K562 (cell line): ENCODE measurements around the gene SLAMF6. TPM values are rescaled to one million over a fixed set of nuclear protein-coding genes. Genes with fewer than 3 reads are reported as not detected.

ENCODE experiments used
- PTRF ChIP-seq: fragments of 450-650 bp; IDR thresholded peaks from 2 replicates; pipeline ENCODE4 v1.6.1; 2016; ENCODE audit warnings: mild to moderate bottlenecking, missing genetic modification characterization, missing compliant biosample characterization
- TFAM ChIP-seq: fragments of 250-450 bp; sonication (Bioruptor Pico); conservative IDR thresholded peaks from 2 replicates; pipeline ENCODE4 v1.5.0; 2021; ENCODE audit warnings: mild to moderate bottlenecking, moderate library complexity
- ZBTB1 ChIP-seq: sonication (generic); formaldehyde crosslinking; IDR thresholded peaks from 2 replicates; pipeline ENCODE4 v1.8.1; 2023; ENCODE audit warnings: missing genetic modification reagents, low read depth, mild to moderate bottlenecking, borderline replicate concordance
- ZNF124 ChIP-seq: sonication (generic); formaldehyde crosslinking; IDR thresholded peaks from 2 replicates; pipeline ENCODE4 v1.8.1; 2022; ENCODE audit warnings: missing genetic modification reagents
- ZNF354B ChIP-seq: fragments of 250-450 bp; sonication (Bioruptor Pico); IDR thresholded peaks from 2 replicates; pipeline ENCODE4 v1.4.0; 2020
- polyA plus RNA-seq, 8 experiments: library from polyadenylated mRNA; depleted of rRNA in 4 of 8; stranded (reverse) in 5 of 8; unstranded in 3 of 8; fragments of >200 nt; fragmentation: Nextera tagmentation in 2 of 8; fragmentation: Illumina TruSeq in 1 of 8; extraction: Ambion mirVana in 2 of 8; extraction: Trizol in 1 of 8; gene quantifications; 2 replicates each; pipeline versions ENCODE4 v1.2.1 to v1.2.3, GENCODE V29; 2011 to 2014; ENCODE audit warnings: inconsistent platforms in 1 of 8, missing spikeins in 1 of 8
- total RNA-seq, 7 experiments: library from RNA; depleted of rRNA in 6 of 7; stranded (reverse); fragments of >200 nt in 6 of 7; fragmentation: Illumina TruSeq in 2 of 7; extraction: Trizol in 2 of 7; gene quantifications; 2 replicates each; pipeline versions ENCODE4 v1.2.1 to v1.2.3, GENCODE V29; 2011 to 2021; ENCODE audit warnings: low replicate concordance in 1 of 7
- TF ChIP-seq, protein P1 (sequence below): fragments of 200-600 bp; sonication (generic); IDR thresholded peaks from one replicate; pipeline ENCODE4 v1.6.1; 2012; ENCODE audit warnings: mild to moderate bottlenecking, low read depth, low read length, inconsistent platforms

SLAMF6 gene
- total and polyA plus RNA-seq, 9 of the 15 experiments (the other 6 are each of a cell fraction or from before 2014, with no cell fraction given) = 0.56 to 4.8 (median 1.1) TPM

DNA sequence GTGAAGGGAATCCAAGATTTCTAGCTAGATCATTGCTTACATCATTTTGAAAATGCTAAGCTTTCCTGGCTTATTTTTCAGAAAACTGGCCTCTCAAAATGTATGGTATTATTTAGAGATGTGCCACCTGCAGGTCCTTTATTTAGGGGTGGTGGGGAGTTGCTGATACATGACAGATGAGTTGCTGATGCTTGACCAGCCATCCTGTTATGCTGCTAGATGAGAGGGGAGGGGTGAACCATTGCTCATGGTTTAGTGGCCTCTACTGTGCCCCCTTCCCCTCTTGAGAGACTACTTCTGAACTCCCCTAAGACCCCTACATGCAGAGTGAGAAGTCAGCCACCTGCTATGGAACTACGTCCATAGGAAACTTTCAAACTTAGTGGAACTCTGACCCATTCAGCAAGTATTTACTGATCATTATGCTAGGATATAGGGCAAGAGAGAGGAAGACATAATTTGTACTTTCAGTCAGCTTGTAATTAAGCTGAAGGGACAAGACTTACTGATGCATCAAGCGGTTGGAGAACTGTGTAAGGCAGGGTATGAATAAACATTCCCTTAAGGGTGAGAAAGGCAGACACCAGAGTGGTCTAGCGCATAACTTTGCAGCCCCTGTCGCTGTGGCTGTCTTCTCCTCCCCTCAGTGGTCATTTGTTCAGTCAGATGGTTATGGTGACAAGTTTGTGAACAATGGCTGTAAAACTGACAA lies 34.6 kb downstream of the SLAMF6 start (continued):
- TF ChIP-seq, protein P1, sequence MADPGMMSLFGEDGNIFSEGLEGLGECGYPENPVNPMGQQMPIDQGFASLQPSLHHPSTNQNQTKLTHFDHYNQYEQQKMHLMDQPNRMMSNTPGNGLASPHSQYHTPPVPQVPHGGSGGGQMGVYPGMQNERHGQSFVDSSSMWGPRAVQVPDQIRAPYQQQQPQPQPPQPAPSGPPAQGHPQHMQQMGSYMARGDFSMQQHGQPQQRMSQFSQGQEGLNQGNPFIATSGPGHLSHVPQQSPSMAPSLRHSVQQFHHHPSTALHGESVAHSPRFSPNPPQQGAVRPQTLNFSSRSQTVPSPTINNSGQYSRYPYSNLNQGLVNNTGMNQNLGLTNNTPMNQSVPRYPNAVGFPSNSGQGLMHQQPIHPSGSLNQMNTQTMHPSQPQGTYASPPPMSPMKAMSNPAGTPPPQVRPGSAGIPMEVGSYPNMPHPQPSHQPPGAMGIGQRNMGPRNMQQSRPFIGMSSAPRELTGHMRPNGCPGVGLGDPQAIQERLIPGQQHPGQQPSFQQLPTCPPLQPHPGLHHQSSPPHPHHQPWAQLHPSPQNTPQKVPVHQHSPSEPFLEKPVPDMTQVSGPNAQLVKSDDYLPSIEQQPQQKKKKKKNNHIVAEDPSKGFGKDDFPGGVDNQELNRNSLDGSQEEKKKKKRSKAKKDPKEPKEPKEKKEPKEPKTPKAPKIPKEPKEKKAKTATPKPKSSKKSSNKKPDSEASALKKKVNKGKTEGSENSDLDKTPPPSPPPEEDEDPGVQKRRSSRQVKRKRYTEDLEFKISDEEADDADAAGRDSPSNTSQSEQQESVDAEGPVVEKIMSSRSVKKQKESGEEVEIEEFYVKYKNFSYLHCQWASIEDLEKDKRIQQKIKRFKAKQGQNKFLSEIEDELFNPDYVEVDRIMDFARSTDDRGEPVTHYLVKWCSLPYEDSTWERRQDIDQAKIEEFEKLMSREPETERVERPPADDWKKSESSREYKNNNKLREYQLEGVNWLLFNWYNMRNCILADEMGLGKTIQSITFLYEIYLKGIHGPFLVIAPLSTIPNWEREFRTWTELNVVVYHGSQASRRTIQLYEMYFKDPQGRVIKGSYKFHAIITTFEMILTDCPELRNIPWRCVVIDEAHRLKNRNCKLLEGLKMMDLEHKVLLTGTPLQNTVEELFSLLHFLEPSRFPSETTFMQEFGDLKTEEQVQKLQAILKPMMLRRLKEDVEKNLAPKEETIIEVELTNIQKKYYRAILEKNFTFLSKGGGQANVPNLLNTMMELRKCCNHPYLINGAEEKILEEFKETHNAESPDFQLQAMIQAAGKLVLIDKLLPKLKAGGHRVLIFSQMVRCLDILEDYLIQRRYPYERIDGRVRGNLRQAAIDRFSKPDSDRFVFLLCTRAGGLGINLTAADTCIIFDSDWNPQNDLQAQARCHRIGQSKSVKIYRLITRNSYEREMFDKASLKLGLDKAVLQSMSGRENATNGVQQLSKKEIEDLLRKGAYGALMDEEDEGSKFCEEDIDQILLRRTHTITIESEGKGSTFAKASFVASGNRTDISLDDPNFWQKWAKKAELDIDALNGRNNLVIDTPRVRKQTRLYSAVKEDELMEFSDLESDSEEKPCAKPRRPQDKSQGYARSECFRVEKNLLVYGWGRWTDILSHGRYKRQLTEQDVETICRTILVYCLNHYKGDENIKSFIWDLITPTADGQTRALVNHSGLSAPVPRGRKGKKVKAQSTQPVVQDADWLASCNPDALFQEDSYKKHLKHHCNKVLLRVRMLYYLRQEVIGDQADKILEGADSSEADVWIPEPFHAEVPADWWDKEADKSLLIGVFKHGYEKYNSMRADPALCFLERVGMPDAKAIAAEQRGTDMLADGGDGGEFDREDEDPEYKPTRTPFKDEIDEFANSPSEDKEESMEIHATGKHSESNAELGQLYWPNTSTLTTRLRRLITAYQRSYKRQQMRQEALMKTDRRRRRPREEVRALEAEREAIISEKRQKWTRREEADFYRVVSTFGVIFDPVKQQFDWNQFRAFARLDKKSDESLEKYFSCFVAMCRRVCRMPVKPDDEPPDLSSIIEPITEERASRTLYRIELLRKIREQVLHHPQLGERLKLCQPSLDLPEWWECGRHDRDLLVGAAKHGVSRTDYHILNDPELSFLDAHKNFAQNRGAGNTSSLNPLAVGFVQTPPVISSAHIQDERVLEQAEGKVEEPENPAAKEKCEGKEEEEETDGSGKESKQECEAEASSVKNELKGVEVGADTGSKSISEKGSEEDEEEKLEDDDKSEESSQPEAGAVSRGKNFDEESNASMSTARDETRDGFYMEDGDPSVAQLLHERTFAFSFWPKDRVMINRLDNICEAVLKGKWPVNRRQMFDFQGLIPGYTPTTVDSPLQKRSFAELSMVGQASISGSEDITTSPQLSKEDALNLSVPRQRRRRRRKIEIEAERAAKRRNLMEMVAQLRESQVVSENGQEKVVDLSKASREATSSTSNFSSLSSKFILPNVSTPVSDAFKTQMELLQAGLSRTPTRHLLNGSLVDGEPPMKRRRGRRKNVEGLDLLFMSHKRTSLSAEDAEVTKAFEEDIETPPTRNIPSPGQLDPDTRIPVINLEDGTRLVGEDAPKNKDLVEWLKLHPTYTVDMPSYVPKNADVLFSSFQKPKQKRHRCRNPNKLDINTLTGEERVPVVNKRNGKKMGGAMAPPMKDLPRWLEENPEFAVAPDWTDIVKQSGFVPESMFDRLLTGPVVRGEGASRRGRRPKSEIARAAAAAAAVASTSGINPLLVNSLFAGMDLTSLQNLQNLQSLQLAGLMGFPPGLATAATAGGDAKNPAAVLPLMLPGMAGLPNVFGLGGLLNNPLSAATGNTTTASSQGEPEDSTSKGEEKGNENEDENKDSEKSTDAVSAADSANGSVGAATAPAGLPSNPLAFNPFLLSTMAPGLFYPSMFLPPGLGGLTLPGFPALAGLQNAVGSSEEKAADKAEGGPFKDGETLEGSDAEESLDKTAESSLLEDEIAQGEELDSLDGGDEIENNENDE = no peak
- TF ChIP-seq ZNF354B (CRISPR knock-in tag) (no peak), TFAM (CRISPR knock-in tag) (no peak), PTRF (tag) (no peak), ZNF124 (CRISPR knock-in tag) (no peak), ZBTB1 (no peak)
